ENCODE measurements around the gene BRD2. TPM values are rescaled to one million over a fixed set of nuclear protein-coding genes. Genes with fewer than 3 reads are reported as not detected.

Gene BRD2
- total RNA-seq, 6 experiments from 2014 or later: 147 to 163 (median 157) TPM

GRCh38 chr6:33017018-33017417 lies 48.6 kb downstream of the BRD2 start:
- no peak for DNase-seq
- TF ChIP-seq, protein P1, sequence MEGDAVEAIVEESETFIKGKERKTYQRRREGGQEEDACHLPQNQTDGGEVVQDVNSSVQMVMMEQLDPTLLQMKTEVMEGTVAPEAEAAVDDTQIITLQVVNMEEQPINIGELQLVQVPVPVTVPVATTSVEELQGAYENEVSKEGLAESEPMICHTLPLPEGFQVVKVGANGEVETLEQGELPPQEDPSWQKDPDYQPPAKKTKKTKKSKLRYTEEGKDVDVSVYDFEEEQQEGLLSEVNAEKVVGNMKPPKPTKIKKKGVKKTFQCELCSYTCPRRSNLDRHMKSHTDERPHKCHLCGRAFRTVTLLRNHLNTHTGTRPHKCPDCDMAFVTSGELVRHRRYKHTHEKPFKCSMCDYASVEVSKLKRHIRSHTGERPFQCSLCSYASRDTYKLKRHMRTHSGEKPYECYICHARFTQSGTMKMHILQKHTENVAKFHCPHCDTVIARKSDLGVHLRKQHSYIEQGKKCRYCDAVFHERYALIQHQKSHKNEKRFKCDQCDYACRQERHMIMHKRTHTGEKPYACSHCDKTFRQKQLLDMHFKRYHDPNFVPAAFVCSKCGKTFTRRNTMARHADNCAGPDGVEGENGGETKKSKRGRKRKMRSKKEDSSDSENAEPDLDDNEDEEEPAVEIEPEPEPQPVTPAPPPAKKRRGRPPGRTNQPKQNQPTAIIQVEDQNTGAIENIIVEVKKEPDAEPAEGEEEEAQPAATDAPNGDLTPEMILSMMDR (IDR thresholded peaks at IDR 0.05): no peak
- Mint-ChIP-seq H3K4me3 (no peak overlapping the region), H3K27me3 (ENCODE audit: insufficient read depth) (peaks cover 33% of the 10 kb centered on the region), H3K27ac (no peak overlapping the region), H3K36me3 (ENCODE audit: low read depth) (no peaks in the 10 kb centered on the region), H3K9me3 (no peaks in the 10 kb centered on the region), H3K4me1 (ENCODE audit: low read depth) (no peaks in the 10 kb centered on the region)

- Mint-ChIP-seq H3K4me3 (no peak overlapping the region), H3K4me1 (ENCODE audit: low read depth) (no peaks in the 10 kb centered on the region), H3K27me3 (ENCODE audit: insufficient read depth) (peaks cover 39% of the 10 kb centered on the region), H3K27ac (no peak overlapping the region), H3K36me3 (ENCODE audit: low read depth) (no peaks in the 10 kb centered on the region), H3K9me3 (no peaks in the 10 kb centered on the region)
- DNase-seq: no peak
- TF ChIP-seq, protein P1 (IDR thresholded peaks at IDR 0.05): no peak
Observed at GRCh38 chr6:33017694-33018353, 49.4 kb downstream of the BRD2 start.

DNA sequence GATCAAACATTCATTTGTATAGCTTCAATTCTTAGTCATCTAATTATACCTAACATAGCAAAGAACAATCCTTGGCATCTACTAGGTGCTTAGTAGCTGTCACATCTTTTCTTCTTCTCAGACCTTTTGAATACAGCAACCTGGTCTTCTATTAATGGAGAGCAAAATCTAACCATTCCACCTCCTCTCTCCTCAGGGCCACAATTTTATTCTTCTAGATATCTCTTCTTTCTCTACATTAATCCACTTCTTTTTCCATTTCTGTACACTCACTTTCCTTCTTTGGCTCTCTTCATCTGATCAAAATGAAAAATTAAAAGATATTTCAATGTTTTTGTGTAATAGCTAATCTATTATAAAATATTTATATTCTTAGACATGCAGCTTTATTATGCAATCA lies 50.0 kb downstream of the BRD2 start:
- Mint-ChIP-seq H3K4me3 (no peak overlapping the region), H3K36me3 (ENCODE audit: low read depth) (no peaks in the 10 kb centered on the region), H3K27me3 (ENCODE audit: insufficient read depth) (peaks cover 37% of the 10 kb centered on the region), H3K27ac (no peak overlapping the region), H3K4me1 (ENCODE audit: low read depth) (no peaks in the 10 kb centered on the region), H3K9me3 (no peaks in the 10 kb centered on the region)
- DNase-seq: no peak
- TF ChIP-seq, protein P1 (IDR thresholded peaks at IDR 0.05): no peak

DNA sequence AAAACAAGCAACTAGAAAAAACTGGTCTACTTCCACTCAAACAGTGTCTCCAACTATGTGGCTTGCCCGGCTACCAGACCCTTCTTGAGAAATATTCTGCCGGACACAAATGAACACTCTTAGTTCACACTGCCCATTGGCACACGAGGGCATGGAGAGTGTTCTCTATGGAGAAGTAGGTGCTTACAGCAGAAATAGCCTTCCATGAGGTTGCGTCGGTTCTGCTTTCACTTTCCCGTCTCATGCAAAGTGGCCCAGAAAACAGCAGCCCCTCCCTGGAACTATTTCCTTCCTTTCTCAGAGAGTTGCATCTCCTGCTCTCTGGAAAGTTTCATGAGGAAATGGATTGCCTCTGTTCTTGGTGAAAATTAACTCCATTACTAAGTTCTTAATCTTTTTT lies 50.5 kb downstream of the BRD2 start:
- TF ChIP-seq, protein P1 (IDR thresholded peaks at IDR 0.05): no peak
- Mint-ChIP-seq H3K27me3 (ENCODE audit: insufficient read depth) (peaks cover 32% of the 10 kb centered on the region), H3K4me1 (ENCODE audit: low read depth) (no peaks in the 10 kb centered on the region), H3K4me3 (no peak overlapping the region), H3K36me3 (ENCODE audit: low read depth) (no peaks in the 10 kb centered on the region), H3K9me3 (no peaks in the 10 kb centered on the region), H3K27ac (no peak overlapping the region)
- DNase-seq: no peak

DNA sequence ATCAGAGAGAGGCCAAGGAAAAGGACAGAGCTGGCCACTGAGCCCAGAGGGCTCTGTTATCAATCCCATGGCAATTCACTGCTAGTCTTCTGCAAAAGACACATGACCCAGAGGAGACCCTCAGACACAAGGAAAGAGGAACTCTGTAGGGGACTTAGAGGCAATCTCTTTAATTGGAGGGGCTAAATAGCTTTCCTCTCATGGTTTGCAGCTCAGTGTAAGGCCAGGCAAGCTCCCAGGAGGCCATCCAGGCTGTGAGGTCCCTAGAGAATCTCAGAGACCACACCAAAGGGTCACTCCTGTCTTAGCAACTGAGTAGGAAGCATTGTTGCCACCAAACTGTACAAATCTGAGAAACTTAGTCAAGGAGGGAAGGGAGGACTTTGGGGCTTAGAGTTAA lies 51.0 kb downstream of the BRD2 start:
- Mint-ChIP-seq H3K4me3 (no peak overlapping the region), H3K27me3 (ENCODE audit: insufficient read depth) (peaks cover 35% of the 10 kb centered on the region), H3K27ac (no peak overlapping the region)

More for the DNA sequence above, 51.0 kb downstream of the BRD2 start:
- TF ChIP-seq, protein P1 (IDR thresholded peaks at IDR 0.05): no peak
- H3K36me3 Mint-ChIP-seq (ENCODE audit: low read depth): no peaks in the 10 kb centered on the region
- no peak for DNase-seq
- H3K4me1 Mint-ChIP-seq (ENCODE audit: low read depth): no peaks in the 10 kb centered on the region
- H3K9me3 Mint-ChIP-seq: no peaks in the 10 kb centered on the region
